Stimulated activated CD4-positive, alpha-beta T cell treated with anti-CD3 and anti-CD28 coated beads, TNF-alpha, amount 100 ng/mL, for 4 hours (primary cell): ENCODE results near the gene ATP6V1E1.

ENCODE experiments used
- DNase-seq, 3 experiments: peaks; one replicate each; pipeline ENCODE4 v3.0.0-alpha.2; 2020; ENCODE audit warnings: low read depth in 3 of 3

ATP6V1E1 gene

GRCh38 chr22:17542452-17542851 is 86.1 kb downstream of the ATP6V1E1 start:
- DNase-seq = no peak
